Eye (tissue), 1 donor: ENCODE data around the gene CD7.

Experiments used
- DNase-seq: peaks from one replicate; pipeline ENCODE4 v3.0.0-alpha.2; 2015

Gene CD7

DNA sequence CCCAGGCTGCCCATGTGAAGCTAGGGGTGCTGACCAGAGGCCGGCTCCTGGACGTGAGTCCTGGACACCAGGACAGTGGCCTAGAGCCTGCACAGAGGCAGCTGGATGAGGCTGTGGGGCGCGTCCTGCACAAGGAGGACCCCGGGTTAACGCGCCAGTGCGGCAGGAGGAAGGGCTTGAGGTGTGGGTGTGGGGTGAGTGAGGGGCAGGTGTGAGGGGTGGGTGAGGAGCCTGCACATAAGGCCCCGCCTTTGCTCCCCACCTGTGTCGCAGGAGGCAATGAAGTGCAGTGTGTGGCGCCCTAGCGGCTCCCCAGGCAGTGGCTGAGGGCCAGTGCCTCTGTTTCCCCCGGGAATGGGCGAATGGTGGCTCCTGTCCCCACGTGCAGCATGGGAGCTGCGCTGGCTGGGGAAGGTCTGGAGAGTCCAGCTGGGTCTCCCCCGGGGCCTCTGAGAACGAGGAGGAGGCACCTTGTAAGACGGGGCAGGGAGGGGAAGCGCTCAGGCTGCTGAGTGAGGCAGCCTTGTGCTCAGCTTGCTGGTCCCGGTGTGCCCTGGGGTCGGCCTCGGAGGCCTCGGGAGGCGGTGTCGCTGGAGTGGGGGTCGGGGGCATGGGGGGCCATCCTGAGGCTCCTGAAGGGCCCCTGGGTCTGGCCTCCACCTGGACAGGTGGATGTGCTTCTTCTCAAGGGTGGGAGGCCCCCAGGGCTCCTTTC is 3.2 kb downstream of the CD7 start:
- DNase-seq = no peak

GRCh38 chr17:82313195-82314011 is 4.0 kb downstream of the CD7 start:
- no peak for DNase-seq

DNA sequence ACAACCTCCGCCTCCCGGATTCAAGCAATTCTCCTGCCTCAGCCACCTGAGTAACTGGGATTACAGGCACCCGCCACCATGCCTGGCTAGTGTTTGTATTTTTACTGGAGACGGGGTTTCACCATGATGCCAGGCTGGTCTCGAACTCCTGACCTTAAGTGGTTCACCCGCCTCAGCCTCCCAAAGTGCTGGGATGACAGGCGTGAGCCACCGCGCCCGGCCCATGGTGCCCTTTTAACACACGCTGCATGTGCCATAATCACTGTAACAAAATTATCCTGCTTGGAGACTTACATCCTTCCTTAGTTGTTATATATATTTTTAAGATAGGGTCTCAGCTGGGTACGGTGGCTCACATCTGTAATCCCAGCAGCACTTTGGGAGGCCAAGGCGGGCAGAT is 5.4 kb downstream of the CD7 start:
- DNase-seq = no peak

GRCh38 chr17:82310877-82311276 is 6.5 kb downstream of the CD7 start:
- DNase-seq = no peak

- no peak for DNase-seq
These were observed 7.5 kb downstream of the CD7 start for GRCh38 chr17:82309656-82310570.

DNA sequence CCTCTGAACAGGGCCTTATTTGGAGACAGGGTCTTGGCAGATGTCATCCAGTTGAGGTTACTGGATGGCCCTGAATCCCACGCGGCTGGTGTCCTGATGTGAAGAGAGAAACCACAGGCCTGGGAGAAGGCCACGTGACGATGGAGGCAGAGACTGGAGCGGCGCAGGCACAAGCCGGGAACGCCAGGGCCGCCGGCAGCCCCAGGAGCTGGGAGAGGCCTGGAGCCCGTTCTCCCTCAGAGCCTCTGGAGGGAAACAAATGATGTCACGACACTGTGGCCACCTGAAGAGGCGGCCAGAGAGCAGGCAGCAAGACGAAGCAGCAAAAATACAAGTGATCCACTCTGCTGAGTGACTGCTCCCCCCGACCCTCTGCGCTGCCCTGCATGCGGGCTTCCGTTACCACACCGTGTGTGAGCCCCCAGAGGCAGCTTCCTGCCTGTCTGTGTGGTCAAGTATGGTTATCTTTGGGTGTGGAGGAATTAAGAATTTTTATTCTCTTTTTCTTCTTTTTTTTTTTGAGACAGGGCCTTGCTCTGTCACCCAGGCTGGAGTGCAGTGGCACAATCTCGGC is 11.6 kb downstream of the CD7 start:
- DNase-seq = no peak

GRCh38 chr17:82304826-82305726 is 12.3 kb downstream of the CD7 start:
- no peak for DNase-seq

DNA sequence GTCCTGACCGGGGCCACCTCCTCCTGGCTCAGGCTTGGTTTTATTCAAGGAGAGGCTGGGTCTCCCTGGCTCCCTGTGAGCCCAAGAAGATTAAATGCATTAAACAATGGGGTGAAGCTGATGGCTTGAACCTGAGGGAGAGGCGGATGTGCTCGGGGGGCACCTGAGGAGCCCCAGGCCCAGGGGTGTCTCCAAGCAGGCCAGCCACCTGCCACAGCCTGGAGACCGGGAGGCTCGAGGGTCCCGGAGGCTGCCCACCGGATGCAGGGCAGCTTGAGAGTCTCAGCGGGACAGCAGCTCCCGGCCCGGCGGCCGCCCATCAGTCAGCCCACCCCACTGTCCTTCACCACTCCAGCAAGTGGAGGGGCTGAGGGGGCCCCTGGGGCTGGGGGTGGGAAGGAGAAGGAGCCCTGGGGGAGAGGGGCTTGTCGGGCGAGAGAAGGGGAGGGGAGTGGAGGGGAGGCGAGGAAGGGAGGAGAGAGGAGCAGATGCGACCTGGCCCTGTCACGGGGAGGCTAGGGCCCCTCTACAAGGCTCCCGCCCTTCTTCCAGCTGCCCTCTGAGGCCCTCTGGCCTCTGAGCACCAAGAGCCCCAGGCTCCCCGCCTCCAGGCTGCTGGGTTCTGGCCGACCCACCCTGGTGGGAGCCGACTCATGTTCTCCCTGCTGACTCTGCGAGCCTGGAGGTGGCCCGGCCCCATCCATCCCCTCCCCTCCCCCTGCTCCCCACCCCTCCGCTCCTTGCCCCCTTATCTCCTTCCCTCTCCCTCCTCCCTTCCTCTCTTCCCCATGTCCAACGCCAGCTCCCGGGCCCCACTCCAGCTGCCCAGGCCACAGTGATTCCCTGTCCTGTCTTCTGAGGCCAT is 13.2 kb downstream of the CD7 start:
- DNase-seq = peak; percentile 62

DNA sequence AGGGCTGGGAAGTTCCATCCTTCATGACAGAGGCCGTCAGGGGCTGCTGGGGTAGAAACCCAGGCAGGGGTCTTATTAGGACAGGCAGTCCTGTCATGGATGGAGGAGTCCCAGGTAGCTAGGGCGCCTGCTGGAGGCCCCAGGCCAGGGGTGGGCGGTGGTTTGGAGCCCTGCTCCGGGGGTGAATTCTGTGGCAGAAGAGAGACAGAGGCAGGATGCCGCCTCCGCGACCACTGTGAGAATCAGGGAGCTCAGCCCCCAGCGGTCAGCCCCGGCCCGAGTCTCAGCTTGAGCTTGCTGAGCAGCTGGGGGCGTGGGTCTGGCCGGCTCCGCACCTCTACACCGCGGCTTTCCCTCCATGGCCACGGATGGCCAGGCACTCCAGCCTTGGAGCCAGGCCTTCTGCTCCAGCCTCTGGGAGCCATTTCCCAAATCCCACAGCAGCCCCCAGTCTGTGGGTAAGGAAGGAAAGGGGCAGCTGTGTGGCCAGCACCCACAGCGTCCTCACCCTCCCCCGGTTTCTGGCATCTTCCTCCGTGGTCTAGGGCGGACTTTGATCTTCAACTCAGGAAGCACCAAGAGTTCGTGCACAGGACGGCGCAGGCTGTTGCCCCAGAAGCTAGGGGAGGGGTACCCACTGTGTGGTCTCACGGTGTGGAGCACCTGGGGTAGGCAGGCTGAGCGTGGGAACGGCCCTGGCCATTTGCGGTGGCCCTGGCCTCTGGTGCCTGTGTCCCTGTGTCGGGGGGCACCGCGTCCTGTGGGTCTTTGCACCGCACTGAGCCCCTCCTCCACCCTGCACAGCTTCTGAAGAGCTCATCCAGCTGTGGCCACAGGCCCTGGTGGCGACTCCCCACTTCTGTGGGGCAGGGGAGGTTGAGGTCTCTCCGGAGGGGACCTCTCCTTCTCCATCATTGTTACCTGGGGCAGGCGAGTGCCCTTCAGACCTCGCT is 14.1 kb downstream of the CD7 start:
- DNase-seq = no peak

GRCh38 chr17:82302568-82302963 is 14.8 kb downstream of the CD7 start:
- no peak for DNase-seq

DNA sequence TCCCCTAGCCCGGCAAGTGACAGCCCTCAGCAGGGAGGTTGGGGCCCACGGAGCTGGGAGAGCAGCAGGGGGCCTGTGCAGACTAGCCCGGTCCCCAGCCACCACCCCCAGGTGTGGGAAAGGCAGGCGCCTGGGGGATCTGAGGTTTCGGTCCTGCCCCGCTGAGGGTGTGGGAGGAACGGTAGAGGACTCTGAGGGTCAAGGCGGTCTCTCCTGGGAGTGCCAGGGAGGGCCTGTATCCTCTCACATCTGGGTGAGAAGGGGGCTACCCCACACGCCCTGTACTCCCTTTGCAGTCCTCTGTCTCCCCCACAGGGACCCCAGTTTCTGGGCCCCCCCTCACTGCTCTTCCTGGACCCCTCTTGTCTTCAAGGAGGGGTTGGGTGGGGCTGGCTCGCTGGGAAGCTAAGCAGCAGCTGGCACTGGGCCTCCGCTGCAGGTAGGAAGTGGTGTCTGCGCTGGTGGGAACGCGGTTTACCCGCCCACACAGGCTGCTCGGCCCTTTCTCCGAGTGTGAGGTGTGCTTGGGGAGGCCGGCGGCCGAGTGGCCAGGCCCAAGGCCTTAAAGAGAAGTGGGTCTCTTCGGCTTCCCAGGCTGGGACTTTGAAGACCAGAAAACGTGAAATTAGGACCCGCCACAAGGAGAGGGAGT is 15.4 kb downstream of the CD7 start:
- no peak for DNase-seq

- DNase-seq = no peak
These were observed 16.0 kb downstream of the CD7 start for GRCh38 chr17:82301300-82301915.

DNA sequence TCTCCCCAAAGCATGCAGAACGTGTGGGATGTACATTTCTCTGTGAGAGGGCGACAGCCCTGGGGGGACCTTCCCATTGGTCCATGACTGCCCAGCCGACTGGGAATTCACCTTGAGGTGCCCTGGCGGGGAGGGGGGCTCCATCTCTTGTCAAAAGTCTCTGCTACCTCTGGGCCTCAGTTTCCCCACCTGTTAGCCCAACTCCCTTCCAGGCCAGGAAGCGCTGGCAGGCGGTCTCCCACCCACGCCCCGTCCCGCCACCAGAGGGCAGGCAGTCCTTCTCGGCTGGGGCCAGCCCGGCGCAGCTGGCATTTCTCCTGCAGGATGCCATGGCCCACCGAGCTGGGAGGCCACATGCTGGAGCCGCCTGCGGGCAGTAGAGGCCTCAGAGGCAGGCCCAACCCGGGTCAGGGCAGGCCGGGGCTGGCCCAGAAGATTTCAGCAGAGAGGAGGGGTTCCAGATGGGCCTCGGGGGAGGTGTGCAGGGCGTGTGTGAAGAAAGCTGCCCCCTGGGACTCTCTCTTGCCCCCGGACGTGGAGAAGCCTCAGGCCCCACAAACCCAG is 16.6 kb downstream of the CD7 start:
- peak; percentile 78 for DNase-seq

DNA sequence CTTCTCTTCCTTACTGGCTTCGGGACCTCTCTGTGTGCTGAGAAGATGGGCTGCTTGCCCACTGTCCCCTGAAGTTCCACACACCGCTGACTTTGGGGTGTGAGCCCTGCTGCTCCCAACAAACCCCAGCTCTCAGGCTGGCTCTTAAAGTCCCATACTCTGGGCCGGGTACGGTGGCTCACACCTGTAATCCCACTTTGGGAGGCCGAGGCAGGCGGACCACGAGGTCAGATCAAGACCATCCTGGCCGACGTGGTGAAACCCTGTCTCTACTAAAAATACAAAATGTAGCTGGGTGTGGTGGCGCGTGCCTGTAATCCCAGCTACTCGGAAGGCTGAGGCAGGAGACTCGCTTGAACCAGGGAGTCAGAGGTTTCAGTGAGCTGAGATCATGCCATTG is 17.2 kb downstream of the CD7 start:
- DNase-seq = no peak

- DNase-seq = no peak
These were observed 18.0 kb downstream of the CD7 start for GRCh38 chr17:82299452-82299851.

GRCh38 chr17:82298538-82299421 is 18.6 kb downstream of the CD7 start:
- DNase-seq = no peak
